ENCODE measurements around the gene UBAC1.

GRCh38 chr9:136002215-136002614 lies 41.0 kb upstream of the UBAC1 start:
- TF ChIP-seq REST (IDR thresholded peaks at IDR 0.05; ENCODE audit: insufficient replicate concordance, low read depth) (no peak), CTCF (IDR thresholded peaks at IDR 0.05; ENCODE audit: insufficient read depth, low read length) (no peak), GABPA (IDR thresholded peaks at IDR 0.05; ENCODE audit: low read depth) (no peak), POLR2AphosphoS5 (IDR thresholded peaks at IDR 0.05; ENCODE audit: low read depth) (no peak), SPI1 (IDR thresholded peaks at IDR 0.05; ENCODE audit: borderline replicate concordance, low read depth) (no peak)

Data from HL-60 (cell line).